HT1080 (cell line): Measurements from ENCODE around the gene C1QTNF4. TPM values are rescaled to one million over a fixed set of nuclear protein-coding genes. Genes with fewer than 3 reads are reported as not detected.

ENCODE experiments used
- small RNA-seq: library from RNA; depleted of rRNA; stranded (forward); fragments of <200 nt; gene quantifications from one replicate; pipeline ENCODE3, GENCODE V24; 2014
- total RNA-seq: library from RNA; depleted of rRNA; stranded (reverse); fragments of >200 nt; shearing (Covaris generic); gene quantifications from 2 replicates; pipeline ENCODE4 v1.2.3, GENCODE V29; 2014; rRNA removed

C1QTNF4 gene
- total RNA-seq, 1 experiment from 2014 or later, result not detected

Small RNA genes lying within 50 kb of the gene (small RNA-seq; reads per million reads assigned to genes)
- not detected for gene RN7SL652P
- gene RNU5E-10P, result not detected

Other genes with a start within 250 kb of the C1QTNF4 start
- not detected in 2 replicates for gene MYBPC3, start 241.7 kb downstream of the C1QTNF4 start, total RNA-seq
- gene SPI1, start 215.9 kb downstream of the C1QTNF4 start, total RNA-seq, result not detected in 2 replicates
- 51.9 and 69.9 TPM in 2 replicates for gene SLC39A13, start 185.8 kb downstream of the C1QTNF4 start, total RNA-seq
- gene PSMC3, start 168.0 kb downstream of the C1QTNF4 start, total RNA-seq, result 222 and 245 TPM in 2 replicates
- gene RAPSN, start 145.3 kb downstream of the C1QTNF4 start, total RNA-seq, result not detected in 2 replicates
- gene CELF1, start 41.3 kb downstream of the C1QTNF4 start, total RNA-seq, result 82.3 and 118 TPM in 2 replicates
- 123 and 128 TPM in 2 replicates for gene PTPMT1, start 28.8 kb downstream of the C1QTNF4 start, total RNA-seq
- 28.1 and 39.0 TPM in 2 replicates for gene KBTBD4, start 15.4 kb downstream of the C1QTNF4 start, total RNA-seq
- 101 and 113 TPM in 2 replicates for gene NDUFS3, start 15.3 kb downstream of the C1QTNF4 start, total RNA-seq
- gene FAM180B, start 7.7 kb downstream of the C1QTNF4 start, total RNA-seq, result not detected in 2 replicates
- gene MTCH2, start 48.1 kb upstream of the C1QTNF4 start, total RNA-seq, result 116 and 192 TPM in 2 replicates
- gene AGBL2, start 121.0 kb upstream of the C1QTNF4 start, total RNA-seq, result 0.08 and 0.13 TPM in 2 replicates
- gene FNBP4, start 172.9 kb upstream of the C1QTNF4 start, total RNA-seq, result 26.9 and 35.7 TPM in 2 replicates